HG03039 (cell line): Measurements from ENCODE around the gene CAPN11.

Experiments used
- ATAC-seq: cut with Tn5 transposase; IDR thresholded peaks from one replicate; pipeline ENCODE4 v1.9.1; 2021; ENCODE audit warnings: mild to moderate bottlenecking, moderate library complexity; ENCODE audit not compliant: unreplicated experiment

CAPN11 gene

DNA sequence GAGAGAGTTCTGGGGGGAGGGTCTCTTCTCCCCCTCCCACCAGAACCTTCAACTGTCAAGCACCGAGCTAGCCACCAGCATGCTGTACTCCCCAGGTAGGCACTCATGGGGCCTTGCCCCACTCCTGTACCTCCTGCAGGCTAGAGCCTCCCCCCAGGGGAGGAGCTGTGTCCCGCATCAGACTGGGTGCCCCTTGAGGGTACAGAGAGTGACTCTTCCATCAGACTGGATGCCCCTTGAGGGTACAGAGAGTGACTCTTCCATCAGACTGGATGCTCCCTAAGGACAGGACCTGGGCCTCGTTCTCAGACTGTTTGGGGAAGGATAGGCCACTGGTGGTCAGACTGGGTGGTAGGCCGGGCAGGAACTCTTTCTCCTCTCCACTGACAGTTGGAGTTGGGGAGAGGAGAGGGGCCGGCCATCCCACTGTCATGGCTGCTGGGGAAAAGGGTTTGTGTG lies at the start of gene CAPN11:
CAPN11 (plus strand) TSS at position 51 of the 459 bp plus-strand sequence; CDS start at position 80, 29 bp downstream.
- ATAC-seq: no peak

DNA sequence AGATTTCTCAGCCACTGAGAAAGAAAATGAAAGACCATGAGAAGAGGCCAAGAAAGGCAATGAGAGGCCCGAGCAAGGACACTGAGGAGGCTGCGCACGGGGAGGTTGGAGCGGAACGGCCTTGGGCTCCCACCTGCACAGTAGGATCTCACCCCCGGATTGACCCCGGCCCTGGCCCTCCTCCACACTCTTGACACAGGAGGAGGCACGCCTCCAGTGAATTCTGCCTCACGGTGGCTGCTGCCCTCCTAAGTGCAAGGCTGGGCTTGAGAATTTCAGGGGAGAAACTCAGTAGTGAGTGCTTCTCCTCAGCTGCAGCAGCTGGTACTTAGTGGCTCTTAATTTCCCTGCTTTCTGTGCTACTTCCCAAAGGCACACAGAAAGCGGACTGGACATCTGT lies 49.4 kb upstream of the CAPN11 start:
- no peak for ATAC-seq

DNA sequence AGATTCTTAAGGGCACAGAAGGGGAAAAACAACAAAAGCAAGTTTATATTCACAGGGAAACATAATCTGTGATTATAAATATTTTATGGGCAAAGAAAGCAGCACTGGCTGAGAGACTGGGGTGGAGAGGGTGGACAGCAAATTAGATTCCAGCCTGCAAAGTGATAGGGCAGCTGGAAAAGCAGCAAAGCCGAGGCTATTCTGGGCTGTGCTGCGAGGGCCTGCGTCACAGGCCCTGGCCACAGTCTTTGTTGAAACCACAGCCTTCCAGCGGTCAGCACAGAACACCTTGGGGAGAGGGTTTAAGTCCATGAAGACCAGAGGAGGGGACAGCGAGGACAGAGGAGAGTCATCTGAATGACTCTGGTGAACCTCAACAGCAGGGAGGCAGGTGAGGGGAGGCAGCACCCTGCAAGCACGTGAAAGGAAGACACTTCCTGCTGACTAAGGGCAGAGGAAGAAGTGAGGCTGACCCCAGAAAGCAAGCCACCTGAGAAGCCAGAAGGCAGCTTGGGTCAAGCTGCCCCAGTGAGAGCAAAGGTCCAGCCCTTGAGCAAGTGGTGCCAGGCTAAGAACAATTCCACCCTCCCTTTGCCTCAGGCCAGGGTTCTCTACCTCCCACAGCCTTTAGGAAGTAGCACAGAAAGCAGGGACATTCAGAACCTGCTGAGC lies 48.5 kb upstream of the CAPN11 start:
- ATAC-seq: no peak

GRCh38 chr6:44110966-44111365 lies 47.7 kb upstream of the CAPN11 start:
- no peak for ATAC-seq

GRCh38 chr6:44111434-44112417 lies 46.9 kb upstream of the CAPN11 start:
- ATAC-seq: no peak

DNA sequence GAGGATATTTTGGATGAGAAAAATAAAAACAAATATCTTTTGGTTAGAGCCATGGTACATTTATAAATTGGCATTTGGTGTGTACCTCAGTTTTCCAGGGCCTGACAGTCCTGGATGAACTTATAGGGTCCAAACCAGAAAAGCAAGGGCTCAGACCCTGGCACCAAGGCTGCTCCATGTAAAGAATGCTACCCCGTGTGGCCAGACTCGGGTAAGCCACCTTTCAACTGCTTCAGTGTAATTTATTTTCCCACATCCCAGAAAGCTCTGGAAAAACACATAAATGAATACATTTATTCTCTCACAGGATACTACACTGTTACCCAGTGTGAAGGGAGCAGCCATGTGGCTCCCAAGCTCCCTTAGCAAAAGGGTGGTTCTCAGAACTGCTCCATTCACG lies 45.2 kb upstream of the CAPN11 start:
- ATAC-seq: no peak

- no peak for ATAC-seq
Observed at GRCh38 chr6:44115866-44116265, 42.8 kb upstream of the CAPN11 start.

- ATAC-seq: no peak
Observed at GRCh38 chr6:44116641-44117382, 41.8 kb upstream of the CAPN11 start.

DNA sequence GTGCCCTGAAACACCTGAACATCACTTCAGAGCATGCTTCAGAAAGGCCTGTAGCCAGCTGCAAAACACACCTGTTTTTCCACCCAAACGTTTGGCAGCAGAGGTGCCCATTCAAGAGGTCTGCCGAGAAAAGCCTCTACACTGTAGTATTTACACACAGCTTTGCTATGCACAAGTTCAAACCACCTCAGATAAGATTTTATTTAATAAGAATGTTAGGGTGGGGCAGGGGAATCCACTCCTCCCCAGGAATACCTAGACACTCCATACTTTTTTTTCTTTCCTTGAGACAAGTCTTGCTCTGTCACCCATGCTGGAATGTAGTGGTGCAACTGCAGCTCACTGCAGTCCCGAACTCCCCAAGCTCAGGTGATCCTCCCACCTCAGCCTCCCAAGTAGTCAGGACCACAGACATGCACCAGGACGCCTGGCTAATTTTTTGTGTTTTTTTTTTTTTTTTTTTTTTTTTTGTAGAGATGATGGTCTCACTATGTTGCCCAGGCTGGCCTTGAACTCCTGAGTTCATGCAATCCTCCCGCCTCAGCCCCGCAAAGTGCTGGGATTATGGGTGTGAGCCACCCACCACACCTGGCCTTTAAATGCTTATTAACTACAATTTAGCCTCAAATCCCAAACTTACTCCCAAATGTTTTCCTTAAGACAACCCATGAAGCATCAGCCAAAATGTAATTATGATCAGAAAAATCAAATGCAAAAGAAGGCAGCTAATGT lies 41.1 kb upstream of the CAPN11 start:
- no peak for ATAC-seq

- ATAC-seq: no peak
Observed at GRCh38 chr6:44119704-44120262, 38.8 kb upstream of the CAPN11 start.

- ATAC-seq: no peak
Observed at GRCh38 chr6:44120692-44121443, 37.8 kb upstream of the CAPN11 start.

GRCh38 chr6:44122801-44123200 lies 35.8 kb upstream of the CAPN11 start:
- ATAC-seq: no peak

- ATAC-seq: no peak
Observed at GRCh38 chr6:44123544-44123943, 35.1 kb upstream of the CAPN11 start.

GRCh38 chr6:44126320-44127149 lies 32.1 kb upstream of the CAPN11 start:
- peak; percentile 44 for ATAC-seq

DNA sequence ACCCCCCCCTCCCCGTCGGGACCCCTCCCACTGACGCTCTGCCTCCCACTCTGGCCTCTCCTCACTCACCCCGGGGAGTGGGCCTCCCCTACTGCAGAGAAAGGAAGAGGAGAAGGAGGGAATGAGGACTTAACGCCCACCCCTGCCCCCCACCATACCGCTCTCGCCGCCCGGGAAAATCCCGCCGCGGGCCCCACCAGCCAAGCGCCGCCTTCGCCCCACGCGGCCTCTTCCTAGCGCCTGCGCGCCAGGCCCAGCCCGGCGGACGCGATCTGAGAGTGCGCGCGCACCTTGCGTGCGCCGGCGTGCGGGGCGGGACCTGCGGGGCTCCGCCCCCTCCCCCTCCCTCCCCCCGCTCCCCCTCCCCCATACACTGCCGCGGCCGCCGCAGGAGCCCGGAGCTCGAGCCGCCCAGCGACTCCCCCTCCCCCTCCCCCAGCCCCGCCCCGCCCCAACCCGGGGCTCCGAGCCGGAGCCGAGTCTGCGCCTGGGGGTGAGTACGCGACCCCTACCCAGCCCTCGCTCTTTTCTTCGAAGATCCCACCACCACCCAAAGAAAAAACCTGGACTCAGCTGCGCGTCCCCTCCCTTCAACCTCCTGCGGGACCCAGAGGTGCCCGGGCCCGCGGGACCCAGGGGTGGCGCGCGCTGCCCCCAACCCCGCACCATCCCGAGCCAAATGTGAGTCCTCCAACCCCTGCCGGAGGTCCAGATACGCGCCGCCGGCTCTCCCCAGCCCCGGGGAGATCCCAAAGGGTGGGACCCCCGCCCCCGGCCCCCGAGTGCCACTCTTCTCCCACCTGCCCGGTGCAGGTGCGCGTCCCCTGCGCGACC lies 31.2 kb upstream of the CAPN11 start, which contains the start of the genes MRPL14 and TMEM63B:
MRPL14 (minus strand) TSS at position 267 of the 834 bp plus-strand sequence. CDS start 10,841 bp downstream, outside the sequence.
TMEM63B (plus strand) TSS at position 369 of the 834 bp plus-strand sequence. CDS start 7,031 bp downstream, outside the sequence.
- peak; percentile 51 for ATAC-seq

- ATAC-seq: no peak
Observed at GRCh38 chr6:44128020-44128917, 30.4 kb upstream of the CAPN11 start.
